ENCODE measurements around the gene CCNY. TPM values are rescaled to one million over a fixed set of nuclear protein-coding genes. Genes with fewer than 3 reads are reported as not detected.

CCNY gene
- total RNA-seq, 2 experiments from 2014 or later: 37.0 to 55.8 TPM

DNA sequence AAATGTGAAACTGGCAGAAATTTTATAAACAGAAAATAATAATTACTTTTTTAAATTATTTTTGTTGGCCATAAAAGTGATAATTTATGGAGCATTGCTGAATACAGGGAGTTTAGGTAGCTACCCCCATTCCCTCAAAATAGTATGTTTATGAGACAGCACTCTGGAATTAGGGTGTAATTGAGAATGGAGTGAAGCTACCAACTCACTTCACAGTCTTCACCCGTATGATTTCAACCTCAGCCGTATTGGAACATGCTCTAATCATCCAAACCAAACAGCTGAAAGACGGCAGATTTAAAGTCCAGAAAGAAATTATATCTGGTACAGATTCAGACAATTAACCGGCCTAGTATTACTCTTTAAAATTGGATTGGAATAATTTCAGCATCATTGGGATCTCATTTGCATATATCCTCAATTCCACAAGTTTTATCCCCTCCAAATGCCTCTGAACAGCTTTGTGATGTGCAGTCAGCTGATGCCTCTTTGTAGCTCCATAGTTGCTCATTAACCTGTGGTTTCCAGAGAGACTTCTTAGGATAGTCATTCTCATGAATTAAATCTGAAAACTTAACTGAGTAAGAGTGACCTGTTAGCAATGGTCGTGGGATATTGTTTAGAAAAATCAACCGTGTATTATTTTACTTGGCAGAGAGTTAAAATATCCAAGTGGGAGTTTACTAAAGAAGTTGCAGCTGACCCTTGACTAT is 209.7 kb downstream of the CCNY start:
- H4K20me1 ChIP-seq (ENCODE audit: insufficient read depth, low read length): no peaks in the 10 kb centered on the region
- H3K27ac ChIP-seq (ENCODE audit: low read depth, low read length, poor library complexity, severe bottlenecking): no peak overlapping the region
- H3K4me1 ChIP-seq (ENCODE audit: insufficient read depth, low read length, poor library complexity, severe bottlenecking): no peaks in the 10 kb centered on the region
- peaks cover 19% of the 10 kb centered on the region for H3K36me3 ChIP-seq (ENCODE audit: insufficient read depth, low read length)
- no peak overlapping the region for H2AFZ ChIP-seq (ENCODE audit: low read length)
- no peaks in the 10 kb centered on the region for H3K79me2 ChIP-seq (ENCODE audit: insufficient read depth, low read depth, low read length)
- ChIA-PET POLR2A (interaction anchor here (1.3 kb wide), 1 partner anchor 10 kb away, joined by 3 read pairs; no protein-coding TSS in a partner anchor), CTCF (ENCODE audit: unreplicated experiment) (no interaction called here)
- H3K9me3 ChIP-seq (ENCODE audit: low read length): no peaks in the 10 kb centered on the region
- H3K4me3 ChIP-seq (ENCODE audit: low read depth, low read length, poor library complexity, severe bottlenecking): no peak overlapping the region
- no peak for DNase-seq (ENCODE audit: low spot score)
- H3K9me2 ChIP-seq (ENCODE audit: insufficient read depth, low read length): no peaks in the 10 kb centered on the region
- H3K4me2 ChIP-seq (ENCODE audit: low read length): no peak overlapping the region
- BruUV-seq (replicated peaks): no TSS peak
- intact Hi-C loops (cut with micrococcal nuclease; ENCODE audit: unreplicated experiment): no loop called here
- TF ChIP-seq, protein P1, sequence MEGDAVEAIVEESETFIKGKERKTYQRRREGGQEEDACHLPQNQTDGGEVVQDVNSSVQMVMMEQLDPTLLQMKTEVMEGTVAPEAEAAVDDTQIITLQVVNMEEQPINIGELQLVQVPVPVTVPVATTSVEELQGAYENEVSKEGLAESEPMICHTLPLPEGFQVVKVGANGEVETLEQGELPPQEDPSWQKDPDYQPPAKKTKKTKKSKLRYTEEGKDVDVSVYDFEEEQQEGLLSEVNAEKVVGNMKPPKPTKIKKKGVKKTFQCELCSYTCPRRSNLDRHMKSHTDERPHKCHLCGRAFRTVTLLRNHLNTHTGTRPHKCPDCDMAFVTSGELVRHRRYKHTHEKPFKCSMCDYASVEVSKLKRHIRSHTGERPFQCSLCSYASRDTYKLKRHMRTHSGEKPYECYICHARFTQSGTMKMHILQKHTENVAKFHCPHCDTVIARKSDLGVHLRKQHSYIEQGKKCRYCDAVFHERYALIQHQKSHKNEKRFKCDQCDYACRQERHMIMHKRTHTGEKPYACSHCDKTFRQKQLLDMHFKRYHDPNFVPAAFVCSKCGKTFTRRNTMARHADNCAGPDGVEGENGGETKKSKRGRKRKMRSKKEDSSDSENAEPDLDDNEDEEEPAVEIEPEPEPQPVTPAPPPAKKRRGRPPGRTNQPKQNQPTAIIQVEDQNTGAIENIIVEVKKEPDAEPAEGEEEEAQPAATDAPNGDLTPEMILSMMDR (conservative IDR thresholded peaks at IDR 0.05; ENCODE audit: low read length): no peak
- TF ChIP-seq EZH2phosphoT487 (IDR thresholded peaks at IDR 0.05; ENCODE audit: borderline replicate concordance, low read depth, low read length): no peak

DNA sequence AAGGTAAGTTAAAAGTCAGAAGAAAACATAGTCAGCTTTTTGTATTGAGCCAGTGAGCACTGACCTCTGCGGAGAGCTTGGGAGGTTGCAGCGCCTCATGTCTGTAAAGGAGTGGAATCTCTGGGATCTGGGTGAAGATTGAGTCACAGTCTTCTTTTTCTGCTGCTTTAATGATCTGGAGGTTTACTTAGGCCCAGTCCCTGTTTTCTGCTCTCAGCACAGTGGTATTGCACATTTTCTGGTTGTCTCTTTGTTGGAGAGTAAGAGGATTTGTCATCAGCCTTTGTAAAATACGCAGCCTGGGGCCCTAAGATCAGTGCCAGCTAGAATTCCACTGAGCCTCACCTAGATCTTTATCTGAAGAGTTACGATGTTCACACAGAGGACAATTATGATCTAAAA is 210.5 kb downstream of the CCNY start:
- Histone ChIP-seq H3K9me3 (ENCODE audit: low read length) (no peaks in the 10 kb centered on the region), H3K4me2 (ENCODE audit: low read length) (no peak overlapping the region), H4K20me1 (ENCODE audit: insufficient read depth, low read length) (no peaks in the 10 kb centered on the region), H3K79me2 (ENCODE audit: insufficient read depth, low read depth, low read length) (no peaks in the 10 kb centered on the region), H3K27ac (ENCODE audit: low read depth, low read length, poor library complexity, severe bottlenecking) (no peak overlapping the region), H3K36me3 (ENCODE audit: insufficient read depth, low read length) (peaks cover 13% of the 10 kb centered on the region), H3K4me3 (ENCODE audit: low read depth, low read length, poor library complexity, severe bottlenecking) (no peak overlapping the region), H3K9me2 (ENCODE audit: insufficient read depth, low read length) (no peaks in the 10 kb centered on the region), H3K4me1 (ENCODE audit: insufficient read depth, low read length, poor library complexity, severe bottlenecking) (no peaks in the 10 kb centered on the region), H2AFZ (ENCODE audit: low read length) (no peak overlapping the region)
- no peak for DNase-seq (ENCODE audit: low spot score)
- intact Hi-C loops (cut with micrococcal nuclease; ENCODE audit: unreplicated experiment): no loop called here
- CTCF ChIA-PET (ENCODE audit: unreplicated experiment): no interaction called here
- BruUV-seq (replicated peaks): no TSS peak
- POLR2A ChIA-PET: interaction anchor here (1.2 kb wide), 1 partner anchor 9 kb away, joined by 3 read pairs; no protein-coding TSS in a partner anchor
- no peak for TF ChIP-seq EZH2phosphoT487 (IDR thresholded peaks at IDR 0.05; ENCODE audit: borderline replicate concordance, low read depth, low read length)
- TF ChIP-seq, protein P1 (conservative IDR thresholded peaks at IDR 0.05; ENCODE audit: low read length): no peak

Data from OCI-LY7 (cell line).